GM19397 (cell line): ENCODE measurements around the gene IFNLR1.

Experiments used
- ATAC-seq: cut with Tn5 transposase; IDR thresholded peaks from one replicate; pipeline ENCODE4 v1.9.1; 2021; ENCODE audit warnings: mild to moderate bottlenecking, moderate library complexity; ENCODE audit not compliant: unreplicated experiment

Gene IFNLR1

GRCh38 chr1:24125456-24125855, 61.6 kb downstream of the IFNLR1 start:
- ATAC-seq, result no peak

GRCh38 chr1:24124980-24125379, 62.1 kb downstream of the IFNLR1 start:
- ATAC-seq, result no peak

GRCh38 chr1:24123611-24124010, 63.5 kb downstream of the IFNLR1 start:
- ATAC-seq, result no peak

DNA sequence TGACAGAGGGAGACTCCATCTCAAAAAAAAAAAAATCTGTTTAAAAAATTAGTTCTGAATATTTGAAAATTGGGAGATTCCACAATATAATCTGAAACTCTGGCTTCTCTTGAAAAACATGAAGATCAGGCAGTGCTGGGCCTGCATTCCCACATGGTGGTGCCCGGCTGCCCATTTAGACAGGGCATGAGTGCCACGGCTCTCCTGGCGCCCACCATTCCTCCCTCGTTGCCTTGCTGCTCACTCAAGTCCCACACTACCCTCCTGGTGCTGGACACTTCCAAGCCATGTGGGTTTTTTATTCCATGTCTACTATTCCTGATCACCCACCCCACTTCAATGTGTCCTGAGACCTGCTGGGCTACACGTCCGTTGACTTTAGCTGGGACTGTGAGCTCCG, 64.3 kb downstream of the IFNLR1 start:
- no peak for ATAC-seq

- ATAC-seq, result no peak
Measured at GRCh38 chr1:24121406-24121805, 65.7 kb downstream of the IFNLR1 start.

- no peak for ATAC-seq
Measured at GRCh38 chr1:24120965-24121364, 66.1 kb downstream of the IFNLR1 start.

DNA sequence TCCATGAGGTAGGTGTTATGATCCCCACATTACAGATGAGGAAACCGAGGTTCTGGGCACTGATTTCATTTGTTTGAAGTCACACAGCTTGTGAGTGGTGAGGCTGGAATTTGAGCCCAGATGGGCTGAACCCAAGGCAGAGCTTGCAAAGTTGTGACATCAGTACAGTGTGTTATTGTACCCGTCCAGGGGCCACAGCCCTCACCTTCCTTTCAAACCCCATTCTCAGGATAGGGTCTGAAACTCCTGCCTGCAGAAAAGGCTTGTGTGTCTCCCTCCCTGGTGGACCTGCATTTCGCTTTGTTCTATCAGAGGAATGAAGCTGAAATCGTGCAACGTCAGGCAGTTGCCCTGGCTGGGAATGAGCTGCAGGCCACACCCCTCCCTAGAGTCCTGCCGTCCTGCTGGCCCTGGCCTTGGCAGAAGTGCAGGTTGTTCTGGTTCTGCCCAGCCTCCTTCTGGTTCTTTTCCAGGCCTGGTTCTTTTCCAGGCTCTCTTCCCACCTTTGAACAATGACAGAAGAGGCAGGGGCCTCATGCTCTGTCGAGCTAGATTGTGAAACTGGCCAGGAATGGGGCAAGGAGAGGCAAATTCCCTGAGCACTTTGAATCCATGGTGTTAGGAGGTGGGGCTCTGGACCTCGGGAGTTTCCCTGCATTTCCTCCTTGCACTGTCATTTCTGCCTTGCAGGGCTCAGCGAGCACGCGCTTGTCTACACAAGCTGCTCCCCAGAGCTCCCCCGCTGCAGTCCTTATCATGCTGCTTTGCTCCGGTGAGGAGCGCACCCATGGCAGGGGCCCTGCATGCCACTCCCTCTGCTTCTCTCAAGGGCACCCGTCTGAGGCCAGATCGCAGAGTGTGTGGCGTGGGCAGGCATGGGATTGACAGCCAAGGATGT, 67.0 kb downstream of the IFNLR1 start:
- no peak for ATAC-seq

DNA sequence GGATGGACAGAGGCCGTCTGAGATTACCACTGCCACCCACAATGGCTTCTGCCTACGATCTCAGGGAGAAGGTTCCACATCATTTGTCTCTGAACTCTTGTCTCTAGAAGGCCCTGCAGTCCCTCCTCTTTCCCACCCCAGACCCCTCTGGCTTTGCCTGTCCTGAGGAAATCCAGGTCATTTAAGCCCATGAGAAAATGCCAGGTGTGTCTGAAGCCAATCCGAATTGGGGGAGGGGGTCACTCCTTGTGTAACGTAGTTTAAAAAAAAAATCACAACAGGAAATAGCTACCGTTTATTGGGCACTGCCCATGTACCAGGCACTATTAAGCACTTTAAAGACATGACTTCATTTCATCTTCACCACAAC, 67.6 kb downstream of the IFNLR1 start:
- ATAC-seq, result no peak

- no peak for ATAC-seq
Measured at GRCh38 chr1:24118410-24119242, 68.5 kb downstream of the IFNLR1 start.

DNA sequence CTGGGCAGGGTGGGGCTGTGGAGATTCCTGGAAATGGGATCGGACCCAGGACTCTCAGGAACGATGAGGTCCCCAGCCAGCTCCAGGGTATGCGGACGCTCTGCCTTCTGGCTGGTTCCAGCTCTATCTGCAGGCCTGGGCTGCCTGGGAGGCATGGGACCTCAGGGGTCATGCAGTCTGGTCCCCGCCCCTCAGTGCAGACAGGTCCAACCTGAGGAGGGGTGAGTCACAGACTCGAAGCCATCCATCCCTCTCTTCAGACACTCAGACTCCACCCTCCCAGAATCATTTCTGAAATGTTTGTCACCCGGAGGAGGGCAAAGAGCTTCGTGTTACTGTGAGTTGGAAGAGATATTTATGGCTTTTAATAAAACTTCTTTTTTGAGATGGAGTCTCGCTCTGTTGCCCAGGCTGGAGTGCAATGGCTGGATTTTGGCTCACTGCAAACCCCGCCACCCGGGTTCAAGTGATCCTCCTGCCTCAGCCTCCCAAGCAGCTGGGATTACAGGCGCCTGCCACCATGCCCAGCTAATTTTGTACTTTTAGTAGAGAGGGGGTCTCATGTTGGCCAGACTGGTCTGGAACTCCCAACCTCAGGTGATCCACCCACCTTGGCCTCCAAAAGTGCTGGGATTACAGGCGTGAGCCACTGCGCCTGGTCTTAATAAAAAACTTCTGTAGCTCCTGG, 69.2 kb downstream of the IFNLR1 start:
- ATAC-seq, result no peak

- ATAC-seq, result no peak
Measured at GRCh38 chr1:24117132-24117531, 70.0 kb downstream of the IFNLR1 start.

GRCh38 chr1:24114753-24115152, 72.3 kb downstream of the IFNLR1 start:
- ATAC-seq, result no peak

DNA sequence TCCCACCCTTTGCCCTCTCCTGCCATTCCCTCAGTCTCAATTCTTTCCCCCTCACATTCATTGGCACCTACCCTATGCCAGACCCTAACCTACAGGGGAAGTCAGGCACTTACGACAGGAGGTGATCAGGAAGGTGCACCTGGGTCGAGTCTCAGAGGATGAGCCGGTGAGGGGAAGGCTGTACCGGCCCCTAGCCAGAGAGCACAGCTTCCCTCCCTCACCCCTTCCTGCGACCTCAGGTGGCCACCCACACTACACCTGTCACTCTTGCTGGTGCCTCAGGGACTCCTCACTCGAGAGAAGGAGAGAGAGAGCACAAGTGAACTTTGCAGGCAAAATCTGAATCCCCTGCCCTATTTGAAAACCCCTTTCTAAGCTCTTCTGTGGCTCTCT, 73.5 kb downstream of the IFNLR1 start:
- no peak for ATAC-seq

- no peak for ATAC-seq
Measured at GRCh38 chr1:24111996-24112779, 74.9 kb downstream of the IFNLR1 start, which contains the start of gene MYOM3. Gene MYOM3 (minus strand): TSS chr1:24112135. CDS start chr1:24108636, 3,499 bp downstream.

- no peak for ATAC-seq
Measured at GRCh38 chr1:24111262-24111995, 75.7 kb downstream of the IFNLR1 start.

DNA sequence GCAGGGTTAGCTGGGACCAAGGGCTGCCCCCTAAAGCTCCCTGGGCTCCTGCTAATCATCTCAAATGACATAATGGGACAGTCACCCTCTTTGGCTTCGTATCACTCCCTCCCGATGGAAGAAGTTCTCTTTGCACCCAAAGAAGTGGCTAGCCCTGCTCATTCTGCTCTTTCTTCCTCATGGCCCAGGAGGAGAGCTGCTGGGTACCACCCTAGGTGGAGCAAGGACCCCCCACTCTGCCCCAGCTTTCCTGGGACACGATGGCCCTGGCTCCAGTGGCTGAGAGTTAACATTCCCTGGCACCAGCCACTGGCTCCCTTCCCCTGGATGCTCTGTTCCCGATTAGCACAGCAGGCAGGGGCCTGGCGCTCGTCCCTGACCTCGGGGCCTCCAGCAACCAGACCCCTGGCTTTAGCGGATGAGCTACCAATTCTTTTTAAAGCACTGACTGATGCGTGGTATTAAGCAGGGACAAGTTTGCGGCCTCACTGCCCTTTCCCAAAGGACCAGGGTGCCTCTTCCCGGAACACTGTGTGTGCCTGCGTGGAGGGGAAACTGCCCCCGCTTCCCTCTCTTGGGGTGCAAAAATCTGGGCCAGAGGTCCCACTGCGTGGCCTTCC, 76.3 kb downstream of the IFNLR1 start:
- no peak for ATAC-seq

- ATAC-seq, result no peak
Measured at GRCh38 chr1:24109686-24110475, 77.2 kb downstream of the IFNLR1 start.

GRCh38 chr1:24109166-24109483, 78.0 kb downstream of the IFNLR1 start:
- ATAC-seq, result no peak
